Breast epithelium (tissue), 4 donors: ENCODE measurements around the gene PLEKHO2. TPM values are rescaled to one million over a fixed set of nuclear protein-coding genes. Genes with fewer than 3 reads are reported as not detected.
"Not testable (repeated sequence)": the region's sequence is repeated elsewhere in the genome, so short reads cannot be mapped to it uniquely, and the experiment has no call there.

Experiments used
- DNase-seq, 2 donors: peaks; one replicate each; pipeline ENCODE4 v3.0.0-alpha.2; 2019; ENCODE audit warnings: low spot score in 2 of 2
- H3K27ac ChIP-seq, 2 donors: fragments of 200-600 bp; sonication (generic) in 1 of 2; one replicate each; pipeline ENCODE4 v1.5.1; 2016 to 2019; ENCODE audit warnings: mild to moderate bottlenecking in 1 of 2
- H3K27me3 ChIP-seq, 2 donors: fragments of 200-600 bp; sonication (generic) in 1 of 2; one replicate each; pipeline versions ENCODE4 v1.5.1 to v1.6.0; 2017 to 2019; ENCODE audit warnings: control low read depth in 1 of 2, mild to moderate bottlenecking in 1 of 2
- H3K36me3 ChIP-seq: fragments of 200-600 bp; one replicate; pipeline ENCODE4 v1.5.1; 2019
- H3K4me1 ChIP-seq, 2 donors: fragments of 200-600 bp; sonication (generic); one replicate each; pipeline ENCODE4 v1.5.1; 2016 to 2019; ENCODE audit warnings: control low read depth in 1 of 2
- H3K4me3 ChIP-seq, 3 donors: fragments of 200-600 bp; sonication (generic); 1 replicate in 2 of 3; 2 replicates in 1 of 3; pipeline ENCODE4 v1.5.1; 2016 to 2019; ENCODE audit warnings: mild to moderate bottlenecking in 3 of 3, moderate library complexity in 2 of 3
- H3K9me3 ChIP-seq, 2 donors: fragments of 200-600 bp; sonication (generic) in 1 of 2; one replicate each; pipeline ENCODE4 v1.5.1; 2016 to 2019; ENCODE audit warnings: control low read depth in 1 of 2
- CTCF ChIP-seq, 3 donors: fragments of 450-650 bp; IDR thresholded peaks; one replicate each; pipeline ENCODE4 v1.5.1; 2016 to 2017; ENCODE audit warnings: antibody characterized with exemption in 3 of 3, mild to moderate bottlenecking in 3 of 3, moderate library complexity in 3 of 3
- POLR2A ChIP-seq: fragments of 450-650 bp; IDR thresholded peaks from one replicate; pipeline ENCODE4 v1.6.1; 2016; ENCODE audit warnings: antibody characterized with exemption, mild to moderate bottlenecking, moderate library complexity
- POLR2AphosphoS5 ChIP-seq, 3 donors: sonication (generic); formaldehyde crosslinking; IDR thresholded peaks; one replicate each; pipeline ENCODE4 v1.6.1; 2017; ENCODE audit warnings: antibody characterized with exemption in 3 of 3
- intact Hi-C: fragments of 100-400 bp; cut with DNase I; formaldehyde crosslinking; loops from one replicate; pipeline ENCODE4 v1.15.1; 2023; ENCODE audit warnings: low total_unique reads
- total RNA-seq, 3 donors: library from RNA; depleted of rRNA; stranded (reverse); fragments of >200 nt; gene quantifications; one replicate each; pipeline ENCODE4 v1.1.0, GENCODE V29; 2016

The PLEKHO2 gene, protein sequence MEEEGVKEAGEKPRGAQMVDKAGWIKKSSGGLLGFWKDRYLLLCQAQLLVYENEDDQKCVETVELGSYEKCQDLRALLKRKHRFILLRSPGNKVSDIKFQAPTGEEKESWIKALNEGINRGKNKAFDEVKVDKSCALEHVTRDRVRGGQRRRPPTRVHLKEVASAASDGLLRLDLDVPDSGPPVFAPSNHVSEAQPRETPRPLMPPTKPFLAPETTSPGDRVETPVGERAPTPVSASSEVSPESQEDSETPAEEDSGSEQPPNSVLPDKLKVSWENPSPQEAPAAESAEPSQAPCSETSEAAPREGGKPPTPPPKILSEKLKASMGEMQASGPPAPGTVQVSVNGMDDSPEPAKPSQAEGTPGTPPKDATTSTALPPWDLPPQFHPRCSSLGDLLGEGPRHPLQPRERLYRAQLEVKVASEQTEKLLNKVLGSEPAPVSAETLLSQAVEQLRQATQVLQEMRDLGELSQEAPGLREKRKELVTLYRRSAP
- 10 to 100 TPM; 21.1 to 33.3 (median 26.5) TPM for total RNA-seq

- Histone ChIP-seq H3K4me1 (peaks cover 0 to 6% of the 10 kb centered on the region in 2 donors), H3K27me3 (no peaks in the 10 kb centered on the region), H3K36me3 (no peaks in the 10 kb centered on the region), H3K27ac (peak within 1 kb of the TSS; percentile 94 to 96), H3K9me3 (no peaks in the 10 kb centered on the region), H3K4me3 (peak within 1 kb of the TSS; percentile 72 to 95 (median 91))
- intact Hi-C loops: no loop called here
- TF ChIP-seq CTCF (IDR thresholded peaks at IDR 0.05): no peak
- TF ChIP-seq POLR2AphosphoS5 (IDR thresholded peaks at IDR 0.05): peak; percentile 11 to 69 (median 38)
- peak; percentile 77 for TF ChIP-seq POLR2A
- peak; percentile 93 to 95 for DNase-seq
Measured at GRCh38 chr15:64841344-64842095, at the start of gene PLEKHO2. TSS of gene PLEKHO2 (plus strand) at chr15:64841915. CDS start at chr15:64842017, 102 bp downstream.

DNA sequence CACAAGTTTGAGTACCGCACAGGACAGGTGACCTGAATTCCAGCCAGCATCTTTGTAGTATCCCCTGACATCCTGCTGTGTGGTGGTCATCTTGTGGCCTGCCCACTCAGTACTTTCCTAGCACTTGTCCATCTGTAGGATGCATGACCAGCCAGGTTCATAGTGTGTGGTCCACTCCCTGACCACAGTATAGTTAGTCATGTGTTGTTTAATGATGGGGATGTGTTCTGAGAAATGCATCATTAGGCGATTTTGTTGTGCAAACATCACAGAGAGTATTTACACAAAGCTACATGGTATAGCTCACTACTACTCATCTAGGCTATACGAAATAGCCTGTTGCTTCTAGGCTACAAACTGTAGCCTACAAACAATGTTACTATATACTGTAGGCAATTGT lies 49.4 kb upstream of the PLEKHO2 start:
- no peaks in the 10 kb centered on the region for H3K4me1 ChIP-seq
- H3K27ac ChIP-seq: no peak overlapping the region
- no peak overlapping the region for H3K4me3 ChIP-seq
- H3K9me3 ChIP-seq: no peaks in the 10 kb centered on the region
- intact Hi-C loops: no loop called here
- DNase-seq: no peak
- no peaks in the 10 kb centered on the region for H3K27me3 ChIP-seq
- H3K36me3 ChIP-seq: no peaks in the 10 kb centered on the region
- TF ChIP-seq POLR2A: no peak
- TF ChIP-seq CTCF (IDR thresholded peaks at IDR 0.05): no peak
- TF ChIP-seq POLR2AphosphoS5 (IDR thresholded peaks at IDR 0.05): no peak

- H3K4me1 ChIP-seq, H3K4me3 ChIP-seq, H3K9me3 ChIP-seq, intact Hi-C loops, H3K27ac ChIP-seq, H3K36me3 ChIP-seq, H3K27me3 ChIP-seq, DNase-seq: not testable (repeated sequence)
Measured at GRCh38 chr15:64795299-64795698, 46.4 kb upstream of the PLEKHO2 start.

DNA sequence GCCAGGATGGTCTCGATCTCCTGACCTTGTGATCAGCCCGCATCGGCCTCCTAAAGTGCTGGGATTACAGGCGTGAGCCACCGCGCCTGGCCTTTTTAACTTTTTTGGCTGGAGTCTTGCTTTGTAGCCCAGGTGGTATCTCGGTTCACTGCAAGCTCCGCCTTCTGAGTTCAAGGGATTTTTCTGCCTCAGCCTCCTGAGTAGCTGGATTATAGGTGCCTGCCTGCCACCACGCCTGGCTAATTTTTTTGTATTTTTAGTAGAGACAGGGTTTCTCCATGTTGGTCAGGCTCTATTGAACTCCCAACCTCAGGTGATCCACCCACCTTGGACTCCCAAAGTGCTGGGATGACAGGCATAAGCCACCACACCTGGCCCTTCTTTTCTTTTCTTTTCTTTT lies 45.8 kb upstream of the PLEKHO2 start:
- H3K4me3 ChIP-seq, H3K27ac ChIP-seq, H3K27me3 ChIP-seq, H3K36me3 ChIP-seq, H3K4me1 ChIP-seq, H3K9me3 ChIP-seq, intact Hi-C loops, DNase-seq: not testable (repeated sequence)

GRCh38 chr15:64798905-64799304 lies 42.8 kb upstream of the PLEKHO2 start:
- H3K4me1 ChIP-seq, H3K36me3 ChIP-seq, H3K4me3 ChIP-seq, DNase-seq, intact Hi-C loops, H3K27me3 ChIP-seq, H3K27ac ChIP-seq, H3K9me3 ChIP-seq: not testable (repeated sequence)

DNA sequence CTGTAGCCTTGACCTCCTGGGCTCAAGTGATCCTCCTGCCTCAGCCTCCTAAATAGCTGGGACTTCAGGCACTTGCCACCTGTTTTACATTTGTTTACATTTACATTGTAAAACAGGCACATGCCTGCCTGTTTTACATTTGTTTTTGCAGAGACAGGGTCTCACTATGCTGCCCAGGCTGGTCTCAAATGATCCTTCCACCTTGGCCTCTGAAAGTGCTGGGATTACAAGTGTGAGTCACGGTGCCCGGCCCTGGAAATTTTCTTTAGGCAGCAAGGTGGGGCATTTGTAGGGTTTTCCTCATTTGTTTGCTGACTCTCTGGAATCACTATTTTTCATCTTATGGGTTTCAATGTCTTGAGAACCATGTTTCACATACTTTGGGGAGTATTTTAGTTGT lies 41.2 kb upstream of the PLEKHO2 start:
- DNase-seq: no peak
- Histone ChIP-seq H3K9me3 (no peaks in the 10 kb centered on the region), H3K4me1 (no peaks in the 10 kb centered on the region), H3K27me3 (no peaks in the 10 kb centered on the region), H3K27ac (no peak overlapping the region), H3K4me3 (no peak overlapping the region), H3K36me3 (no peaks in the 10 kb centered on the region)
- intact Hi-C loops: no loop called here
- TF ChIP-seq CTCF (IDR thresholded peaks at IDR 0.05): no peak
- no peak for TF ChIP-seq POLR2A
- no peak for TF ChIP-seq POLR2AphosphoS5 (IDR thresholded peaks at IDR 0.05)
